ENCODE results near the gene LMBR1. TPM values are rescaled to one million over a fixed set of nuclear protein-coding genes. Genes with fewer than 3 reads are reported as not detected.
"Not testable (repeated sequence)": the region's sequence is repeated elsewhere in the genome, so short reads cannot be mapped to it uniquely, and the experiment has no call there.

LMBR1 gene
- polyA plus RNA-seq, 3 donors = 8.5 to 13.2 (median 10.8) TPM

DNA sequence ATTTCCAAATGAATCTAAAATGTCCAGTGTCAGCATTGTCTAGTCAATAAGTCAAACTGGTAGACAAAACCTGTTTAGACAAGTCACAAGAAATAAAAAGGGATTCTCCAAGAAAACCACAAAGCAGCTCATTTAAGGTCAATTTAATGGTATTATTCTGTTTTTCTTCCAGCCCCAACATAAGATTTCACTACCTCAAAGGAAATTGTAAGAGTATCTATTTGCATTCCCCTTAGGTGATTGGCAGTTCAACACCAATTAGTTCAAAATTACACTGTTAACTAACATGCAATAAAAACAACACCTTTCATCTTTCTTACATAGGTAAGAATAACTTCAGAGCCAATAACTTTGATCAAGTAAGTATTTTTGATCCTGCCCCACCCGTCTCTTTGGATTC, 146.1 kb downstream of the LMBR1 start:
- H3K27ac ChIP-seq (ENCODE audit: low read depth, low read length) = no peak overlapping the region

DNA sequence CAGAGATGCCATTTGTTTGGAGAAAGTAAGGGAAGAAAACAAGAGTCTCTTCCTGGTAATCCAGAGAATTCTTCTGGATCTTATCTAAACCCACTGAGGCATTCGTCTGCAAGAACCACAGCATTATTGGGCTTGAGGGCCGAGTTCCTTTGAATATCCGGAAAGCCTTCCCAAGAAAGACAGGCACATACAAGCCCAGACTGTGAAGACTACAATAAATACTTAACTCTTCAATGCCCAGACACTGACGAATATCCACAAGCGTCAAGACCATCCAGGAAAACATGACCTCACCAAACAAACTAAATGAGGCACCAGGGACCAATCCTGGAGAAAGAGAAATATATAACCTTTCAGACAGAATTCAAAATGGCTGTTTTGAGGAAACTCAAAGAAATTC, 153.4 kb downstream of the LMBR1 start:
- H3K27ac ChIP-seq (ENCODE audit: low read depth, low read length) = no peak overlapping the region
- WGBS, 3 donors = 88 to 95% (median 91%) methylated on average over 5 of the region's 5 CpGs

More for the DNA sequence above, 146.1 kb downstream of the LMBR1 start:
- 90 to 97% (median 96%) methylated on average over 1 of the region's 1 CpG for WGBS, 3 donors

GRCh38 chr7:156735851-156736250, 157.1 kb downstream of the LMBR1 start:
- WGBS, 3 donors = 85 to 95% (median 88%) methylated on average over 7 of the region's 7 CpGs
- H3K27ac ChIP-seq (ENCODE audit: low read depth, low read length) = no peak overlapping the region

- 97% methylated on average over 1 of the region's 1 CpG for WGBS, 3 donors
- no peak overlapping the region for H3K27ac ChIP-seq (ENCODE audit: low read depth, low read length)
These were observed 159.3 kb downstream of the LMBR1 start for GRCh38 chr7:156733638-156734037.

DNA sequence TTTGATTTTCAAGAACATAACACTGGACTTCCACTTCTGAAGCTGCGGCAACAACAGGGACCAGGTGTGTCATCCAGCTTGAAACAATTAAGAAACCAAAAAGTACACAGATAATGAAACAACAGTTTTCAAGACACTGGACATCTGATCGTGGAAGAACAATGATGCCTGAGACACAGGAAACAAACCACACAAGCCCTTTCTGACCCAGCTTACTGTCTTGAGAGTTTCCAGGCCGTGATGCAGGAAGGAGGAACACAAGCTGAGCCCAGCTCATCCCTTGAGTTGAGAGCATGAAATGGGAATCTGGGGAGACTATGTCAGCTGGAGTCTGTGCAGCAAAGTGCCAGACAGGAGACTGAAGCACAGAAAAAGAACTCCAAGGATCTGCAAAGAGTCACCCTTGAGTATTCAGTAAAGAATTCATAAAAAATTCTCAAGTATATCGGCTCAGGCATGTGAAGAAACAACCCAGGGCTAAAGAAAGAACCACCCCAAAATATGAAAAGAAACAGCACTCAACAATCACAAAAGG, 160.8 kb downstream of the LMBR1 start:
- 85 to 94% (median 86%) methylated on average over 4 of the region's 4 CpGs for WGBS, 3 donors
- no peak overlapping the region for H3K27ac ChIP-seq (ENCODE audit: low read depth, low read length)

DNA sequence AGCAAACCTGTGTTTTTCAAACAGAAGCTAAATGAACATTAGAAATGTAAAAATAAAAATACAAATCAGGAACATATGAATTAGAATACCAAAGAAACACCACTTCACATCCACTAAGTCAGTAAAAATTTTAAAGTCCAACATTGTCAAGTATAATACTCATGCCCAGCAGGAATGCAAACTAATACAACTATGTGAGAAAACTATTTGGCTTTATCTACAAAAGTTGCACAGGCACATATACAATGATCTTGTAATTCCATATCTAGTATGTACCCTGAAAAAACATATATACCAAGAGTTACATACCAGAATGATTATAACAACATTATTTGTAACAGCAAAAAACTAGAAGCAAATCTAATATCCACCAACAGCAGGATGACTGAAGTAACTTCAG, 161.3 kb downstream of the LMBR1 start:
- no peak overlapping the region for H3K27ac ChIP-seq (ENCODE audit: low read depth, low read length)

DNA sequence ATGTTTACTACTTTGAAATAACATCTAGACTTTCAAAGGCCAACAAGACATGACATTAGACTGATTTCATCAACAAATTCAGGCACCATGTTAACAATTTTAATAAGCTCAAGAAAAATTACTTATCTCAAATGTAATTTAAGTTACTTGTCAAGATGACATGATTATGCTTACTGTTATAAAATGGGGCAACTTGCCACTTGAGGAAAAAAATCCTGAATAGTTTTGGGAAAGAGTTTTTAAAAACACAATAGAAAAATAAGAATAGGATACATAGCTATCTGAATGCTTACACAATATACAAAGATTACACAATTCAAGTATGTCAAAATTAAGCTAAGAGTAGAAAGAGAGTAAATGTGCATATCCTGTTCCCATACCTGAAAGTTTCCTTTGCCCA, 167.0 kb downstream of the LMBR1 start:
- H3K27ac ChIP-seq (ENCODE audit: low read depth, low read length) = no peak overlapping the region

- no peak overlapping the region for H3K27ac ChIP-seq (ENCODE audit: low read depth, low read length)
- 72 to 94% (median 79%) methylated on average over 5 of the region's 5 CpGs for WGBS, 3 donors
These were observed 167.9 kb downstream of the LMBR1 start for GRCh38 chr7:156725073-156725472.

- WGBS, 3 donors = 93 to 97% (median 95%) methylated on average over 4 of the region's 4 CpGs
- no peak overlapping the region for H3K27ac ChIP-seq (ENCODE audit: low read depth, low read length)
These were observed 170.7 kb downstream of the LMBR1 start for GRCh38 chr7:156722043-156722826.

- no peak overlapping the region for H3K27ac ChIP-seq (ENCODE audit: low read depth, low read length)
- WGBS, 3 donors = 69 to 88% (median 70%) methylated on average over 5 of the region's 5 CpGs
These were observed 189.1 kb downstream of the LMBR1 start for GRCh38 chr7:156703773-156704482.

- WGBS, 3 donors = 84 to 98% (median 91%) methylated on average over 4 of the region's 4 CpGs
- no peak overlapping the region for H3K27ac ChIP-seq (ENCODE audit: low read depth, low read length)
These were observed 189.8 kb downstream of the LMBR1 start for GRCh38 chr7:156703209-156703608.

DNA sequence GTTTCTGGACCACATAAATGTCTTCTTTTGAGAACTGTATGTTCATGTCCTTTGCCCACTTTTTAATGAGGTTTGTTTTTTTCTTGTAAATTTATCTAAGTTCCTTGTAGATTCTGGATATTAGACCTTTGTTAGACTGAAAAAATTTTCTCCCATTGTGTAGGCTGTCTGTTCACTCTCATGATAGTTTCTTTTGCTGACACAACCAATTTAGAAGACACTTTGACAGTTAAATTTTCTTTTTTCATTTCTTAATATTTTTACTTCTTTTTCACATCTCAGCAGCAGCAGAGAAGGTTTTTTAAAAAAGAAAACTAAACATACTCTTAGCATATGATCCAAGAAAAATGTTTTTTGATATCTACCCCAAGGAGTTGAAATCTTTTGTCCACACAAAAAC, 190.6 kb downstream of the LMBR1 start:
- H3K27ac ChIP-seq (ENCODE audit: low read depth, low read length) = no peak overlapping the region

DNA sequence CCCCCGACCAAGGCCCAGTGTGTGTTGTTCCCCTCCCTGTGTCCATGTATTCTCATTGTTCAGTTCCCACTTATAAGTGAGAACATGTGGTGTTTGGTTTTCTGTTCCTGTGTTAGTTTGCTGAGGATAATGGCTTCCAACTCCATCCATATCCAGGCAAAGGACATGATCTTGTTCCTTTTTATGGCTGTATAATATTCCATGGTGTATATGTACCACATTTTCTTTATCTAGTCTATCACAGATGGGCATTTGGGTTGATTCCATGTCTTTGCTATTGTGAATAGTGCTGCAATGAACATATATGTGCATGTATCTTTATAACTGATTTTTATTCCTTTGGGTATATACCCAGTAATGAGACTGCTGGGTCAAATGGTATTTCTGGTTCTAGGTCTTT, 191.2 kb downstream of the LMBR1 start:
- 88 to 100% (median 100%) methylated on average over 1 of the region's 1 CpG for WGBS, 3 donors
- not testable (repeated sequence) for H3K27ac ChIP-seq (ENCODE audit: low read depth, low read length)

DNA sequence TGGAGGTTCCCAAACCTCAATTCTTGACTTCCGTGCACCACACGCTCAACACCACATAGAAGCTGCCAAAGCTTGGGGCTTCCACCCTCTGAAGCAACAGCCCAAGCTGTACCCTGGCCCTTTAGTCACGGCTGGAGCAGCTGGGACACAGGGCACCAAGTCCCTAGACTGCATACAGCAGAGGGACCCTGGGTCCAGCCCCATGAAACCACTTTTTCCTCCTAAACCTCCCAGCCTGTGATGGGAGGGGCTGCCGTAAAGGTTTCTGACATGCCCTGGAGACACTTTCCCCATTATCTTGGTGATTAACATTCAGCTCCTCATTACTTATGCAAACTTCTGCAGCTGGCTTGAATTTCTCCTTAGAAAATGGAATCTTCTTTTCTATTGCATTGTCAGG, 194.5 kb downstream of the LMBR1 start:
- not testable (repeated sequence) for H3K27ac ChIP-seq (ENCODE audit: low read depth, low read length)
- 95 to 100% (median 99%) methylated on average over 4 of the region's 4 CpGs for WGBS, 3 donors

DNA sequence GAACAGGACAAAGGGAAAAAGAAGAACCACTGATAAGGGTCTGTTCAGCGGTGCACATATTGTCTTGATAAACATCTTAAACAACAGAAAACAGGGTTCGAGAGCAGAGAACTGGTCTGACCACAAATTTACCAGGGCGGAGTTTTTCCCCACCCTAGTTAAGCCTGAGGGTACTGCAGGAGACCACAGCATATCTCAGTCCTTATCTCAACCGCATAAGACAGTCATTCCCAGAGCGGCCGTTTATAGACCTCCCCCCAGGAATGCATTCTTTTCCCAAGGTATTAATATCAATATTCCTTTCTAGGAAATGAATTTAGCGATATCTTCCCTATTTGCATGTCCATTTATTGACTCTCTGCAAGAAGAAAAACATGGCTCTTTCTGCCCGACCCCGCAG, 195.7 kb downstream of the LMBR1 start:
- WGBS, 3 donors = 94 to 98% (median 95%) methylated on average over 9 of the region's 9 CpGs
- H3K27ac ChIP-seq (ENCODE audit: low read depth, low read length) = not testable (repeated sequence)

DNA sequence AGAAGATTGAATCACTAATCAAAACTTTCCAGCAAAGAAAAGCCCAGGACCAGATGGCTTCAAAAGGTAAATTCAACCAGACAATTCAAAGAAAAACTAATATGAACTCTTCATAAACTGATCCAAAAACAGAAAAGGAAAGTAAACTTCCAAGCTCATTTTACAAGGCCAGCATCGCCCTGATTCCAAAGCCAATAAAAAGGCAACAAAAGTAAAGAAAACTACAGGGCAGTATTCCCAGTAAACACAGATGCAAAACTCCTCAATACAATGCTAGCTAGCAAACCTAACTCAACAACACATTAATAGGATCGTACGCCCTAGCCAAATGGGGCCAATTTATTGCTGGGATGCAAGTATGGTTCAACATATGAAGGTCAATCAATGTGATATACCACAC, 199.4 kb downstream of the LMBR1 start:
- 90 to 98% (median 95%) methylated on average over 3 of the region's 3 CpGs for WGBS, 3 donors

DNA sequence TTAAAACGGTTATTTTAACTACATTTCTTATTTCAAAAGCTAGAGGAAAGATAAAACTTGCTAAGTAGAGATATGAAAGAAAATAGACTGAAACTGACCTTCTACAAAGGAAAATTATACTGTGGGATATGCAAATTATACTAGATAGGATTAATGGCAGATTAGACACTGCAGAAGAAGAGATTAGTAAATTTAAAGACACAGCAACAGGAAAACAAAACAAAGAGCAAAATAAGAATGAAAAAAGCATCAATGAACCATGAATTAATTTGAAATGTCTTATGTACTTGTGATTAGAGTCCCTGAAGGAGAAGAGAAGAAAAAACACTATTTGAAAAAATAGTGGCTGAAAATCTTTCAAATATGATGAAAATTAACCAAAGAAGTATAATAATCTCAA, 200.1 kb downstream of the LMBR1 start:
- 75 to 97% (median 85%) methylated on average over 1 of the region's 1 CpG for WGBS, 3 donors

More for the DNA sequence above, 199.4 kb downstream of the LMBR1 start:
- no peak overlapping the region for H3K27ac ChIP-seq (ENCODE audit: low read depth, low read length)

DNA sequence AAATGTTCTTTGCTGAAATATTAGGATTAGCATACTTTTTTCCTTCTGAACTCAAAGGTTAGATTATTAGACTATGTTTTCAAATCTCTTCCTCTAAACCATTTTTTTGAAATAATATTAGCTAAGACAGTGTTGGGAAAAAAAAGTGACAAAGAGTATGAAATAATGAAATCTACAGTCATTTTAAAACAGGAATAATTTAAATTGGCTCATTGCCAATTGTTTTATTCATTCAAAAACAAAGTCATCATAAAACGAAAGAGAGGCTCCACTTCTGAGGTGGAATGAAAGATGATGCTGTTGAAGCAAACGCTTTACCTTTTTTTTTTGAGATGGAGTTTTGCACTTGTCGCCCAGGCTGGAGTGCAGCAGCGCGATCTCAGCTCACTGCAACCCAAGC, 201.2 kb downstream of the LMBR1 start:
- WGBS, 3 donors = 85 to 90% (median 87%) methylated on average over 5 of the region's 5 CpGs
- H3K27ac ChIP-seq (ENCODE audit: low read depth, low read length) = no peak overlapping the region

More for the DNA sequence above, 200.1 kb downstream of the LMBR1 start:
- H3K27ac ChIP-seq (ENCODE audit: low read depth, low read length) = no peak overlapping the region

- WGBS, 3 donors = 87 to 93% (median 93%) methylated on average over 4 of the region's 4 CpGs
- no peak overlapping the region for H3K27ac ChIP-seq (ENCODE audit: low read depth, low read length)
These were observed 208.3 kb downstream of the LMBR1 start for GRCh38 chr7:156684661-156685060.

DNA sequence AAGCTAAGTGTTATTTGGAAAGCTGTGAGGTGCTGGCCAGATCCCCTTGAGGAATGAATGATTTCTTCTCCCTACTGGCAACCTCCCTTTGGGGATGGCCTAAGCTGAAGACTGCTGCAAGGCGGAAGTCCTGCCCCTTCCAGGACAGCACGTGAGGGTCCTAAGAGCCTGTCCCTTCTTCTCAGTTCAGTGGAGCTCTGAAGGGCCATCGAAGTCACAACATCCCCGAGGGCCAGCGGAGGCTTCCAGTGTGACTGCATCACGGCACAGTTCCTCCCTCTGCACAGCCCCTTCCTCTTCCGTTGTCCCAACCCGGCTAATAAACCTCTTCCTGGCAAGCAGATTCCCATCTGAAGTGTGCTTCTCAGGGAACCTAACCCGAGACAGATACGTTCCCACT, 208.7 kb downstream of the LMBR1 start:
- 92 to 96% (median 92%) methylated on average over 10 of the region's 10 CpGs for WGBS, 3 donors
- no peak overlapping the region for H3K27ac ChIP-seq (ENCODE audit: low read depth, low read length)

Data from adipose tissue (tissue), 3 donors.